GM19238 (cell line): ENCODE data around the gene ATP9A.
A peak's percentile ranks its signal among the peaks of the same experiment; 100 is the strongest.
"Not testable (repeated sequence)": the region's sequence is repeated elsewhere in the genome, so short reads cannot be mapped to it uniquely, and the experiment has no call there.

ENCODE experiments used
- DNase-seq: peaks from one replicate; pipeline ENCODE4 v3.0.0; 2011; ENCODE audit warnings: low spot score; ENCODE audit not compliant: insufficient read length

Gene ATP9A, protein sequence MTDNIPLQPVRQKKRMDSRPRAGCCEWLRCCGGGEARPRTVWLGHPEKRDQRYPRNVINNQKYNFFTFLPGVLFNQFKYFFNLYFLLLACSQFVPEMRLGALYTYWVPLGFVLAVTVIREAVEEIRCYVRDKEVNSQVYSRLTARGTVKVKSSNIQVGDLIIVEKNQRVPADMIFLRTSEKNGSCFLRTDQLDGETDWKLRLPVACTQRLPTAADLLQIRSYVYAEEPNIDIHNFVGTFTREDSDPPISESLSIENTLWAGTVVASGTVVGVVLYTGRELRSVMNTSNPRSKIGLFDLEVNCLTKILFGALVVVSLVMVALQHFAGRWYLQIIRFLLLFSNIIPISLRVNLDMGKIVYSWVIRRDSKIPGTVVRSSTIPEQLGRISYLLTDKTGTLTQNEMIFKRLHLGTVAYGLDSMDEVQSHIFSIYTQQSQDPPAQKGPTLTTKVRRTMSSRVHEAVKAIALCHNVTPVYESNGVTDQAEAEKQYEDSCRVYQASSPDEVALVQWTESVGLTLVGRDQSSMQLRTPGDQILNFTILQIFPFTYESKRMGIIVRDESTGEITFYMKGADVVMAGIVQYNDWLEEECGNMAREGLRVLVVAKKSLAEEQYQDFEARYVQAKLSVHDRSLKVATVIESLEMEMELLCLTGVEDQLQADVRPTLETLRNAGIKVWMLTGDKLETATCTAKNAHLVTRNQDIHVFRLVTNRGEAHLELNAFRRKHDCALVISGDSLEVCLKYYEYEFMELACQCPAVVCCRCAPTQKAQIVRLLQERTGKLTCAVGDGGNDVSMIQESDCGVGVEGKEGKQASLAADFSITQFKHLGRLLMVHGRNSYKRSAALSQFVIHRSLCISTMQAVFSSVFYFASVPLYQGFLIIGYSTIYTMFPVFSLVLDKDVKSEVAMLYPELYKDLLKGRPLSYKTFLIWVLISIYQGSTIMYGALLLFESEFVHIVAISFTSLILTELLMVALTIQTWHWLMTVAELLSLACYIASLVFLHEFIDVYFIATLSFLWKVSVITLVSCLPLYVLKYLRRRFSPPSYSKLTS

DNA sequence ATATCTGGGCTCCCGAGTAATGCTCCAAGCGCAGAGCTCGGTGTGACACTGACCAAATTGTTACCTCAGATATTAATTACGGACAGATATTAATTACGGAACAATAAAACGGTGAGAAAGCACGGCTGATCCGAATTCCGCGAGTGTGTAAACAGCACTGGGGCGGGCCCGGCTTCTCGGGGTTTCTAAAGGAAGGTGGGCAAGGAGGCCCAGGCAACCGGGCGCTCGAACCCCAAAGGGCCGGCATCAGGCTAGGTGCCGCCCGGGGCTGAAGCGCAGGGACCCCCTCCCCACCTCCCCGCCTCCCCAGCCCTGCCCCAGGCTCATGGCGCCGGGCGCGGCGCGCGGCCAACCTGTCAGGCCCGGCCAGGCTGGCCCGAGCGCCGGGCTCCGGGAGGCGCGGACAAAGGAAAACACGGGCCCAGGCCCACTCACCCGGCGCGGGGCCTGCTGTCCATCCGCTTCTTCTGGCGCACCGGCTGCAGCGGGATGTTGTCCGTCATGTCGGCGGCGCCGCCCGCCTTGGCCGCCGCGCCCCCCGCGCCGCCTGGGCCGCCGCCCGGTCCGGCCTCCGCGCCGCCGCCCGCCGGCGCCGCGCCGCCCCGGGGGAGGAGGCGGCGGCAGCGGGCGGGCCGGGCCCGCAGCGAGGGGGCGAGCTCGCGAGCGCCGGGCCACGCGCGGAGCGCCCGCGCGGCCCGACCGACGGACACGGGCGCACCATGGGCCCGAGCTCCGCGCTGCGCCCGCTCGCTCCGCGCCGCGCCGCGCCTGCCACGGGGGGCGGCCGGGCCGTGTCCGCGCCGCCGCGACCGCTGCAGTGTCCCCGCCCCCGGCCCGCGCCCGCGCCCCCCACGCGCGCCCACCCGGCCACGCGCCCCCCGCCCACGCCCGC lies at the start of gene ATP9A:
ATP9A (minus strand) TSS at position 524 of the 892 bp plus-strand sequence; CDS start at position 503, 21 bp downstream.
- no peak for DNase-seq

- not testable (repeated sequence) for DNase-seq
These were observed 48.7 kb upstream of the ATP9A start for GRCh38 chr20:51816856-51817255.

DNA sequence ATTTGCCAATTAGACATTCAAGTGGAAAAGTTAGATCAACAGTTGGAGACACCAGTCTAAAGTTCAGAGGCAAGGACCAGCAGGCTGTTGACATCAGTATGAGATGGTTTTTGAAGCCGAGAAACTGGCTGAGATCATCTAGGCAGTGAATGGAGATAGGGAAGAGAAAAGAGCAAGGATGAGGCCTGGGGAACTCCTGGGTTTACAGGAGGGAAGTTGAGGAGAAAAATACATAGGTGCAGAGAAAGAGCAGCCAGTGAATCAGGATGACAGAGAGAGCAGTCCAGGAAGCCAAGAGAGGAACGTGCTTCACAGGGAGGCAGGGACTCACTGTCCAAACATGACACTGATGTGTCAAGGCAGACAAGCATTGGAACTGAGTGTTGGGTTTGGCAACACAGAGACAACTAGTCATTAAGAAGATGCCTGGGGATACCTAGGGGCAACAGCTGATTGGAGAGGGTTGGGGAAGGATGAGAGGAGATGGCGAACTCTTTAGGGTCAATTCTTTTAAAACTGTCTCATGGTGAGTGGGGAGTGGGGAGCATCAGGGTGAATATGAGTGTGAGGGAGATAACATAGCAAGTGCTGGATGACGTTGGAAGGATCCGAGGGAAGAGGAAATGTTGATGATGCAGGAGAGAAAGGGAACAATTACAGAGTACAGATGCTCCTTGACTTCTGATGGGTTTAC lies 47.3 kb upstream of the ATP9A start:
- DNase-seq = no peak

GRCh38 chr20:51812861-51813260 lies 44.7 kb upstream of the ATP9A start:
- no peak for DNase-seq

- DNase-seq = no peak
These were observed 43.4 kb upstream of the ATP9A start for GRCh38 chr20:51811514-51812128.

GRCh38 chr20:51811042-51811355 lies 42.8 kb upstream of the ATP9A start:
- no peak for DNase-seq

GRCh38 chr20:51810155-51811041 lies 42.2 kb upstream of the ATP9A start:
- DNase-seq = no peak

- no peak for DNase-seq
These were observed 39.6 kb upstream of the ATP9A start for GRCh38 chr20:51807720-51808250.

DNA sequence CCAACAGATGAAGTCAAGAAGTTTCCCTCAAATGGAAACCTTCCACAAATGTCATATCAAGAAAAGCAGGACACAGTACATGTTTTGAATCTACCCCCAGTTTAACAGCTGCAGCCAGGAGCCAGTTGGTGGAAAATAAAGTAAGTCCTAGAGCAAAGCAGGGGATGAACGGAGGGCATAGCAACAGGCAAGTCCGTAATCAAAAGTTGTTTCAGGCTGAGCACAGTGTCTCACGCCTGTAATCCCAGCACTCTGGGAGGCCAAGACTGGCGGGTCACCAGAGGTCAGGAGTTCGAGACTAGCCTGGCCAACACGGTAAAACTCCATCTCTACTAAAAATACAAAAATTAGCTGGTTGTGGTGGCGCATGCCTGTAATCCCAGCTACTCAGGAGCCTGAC lies 36.6 kb upstream of the ATP9A start:
- no peak for DNase-seq

DNA sequence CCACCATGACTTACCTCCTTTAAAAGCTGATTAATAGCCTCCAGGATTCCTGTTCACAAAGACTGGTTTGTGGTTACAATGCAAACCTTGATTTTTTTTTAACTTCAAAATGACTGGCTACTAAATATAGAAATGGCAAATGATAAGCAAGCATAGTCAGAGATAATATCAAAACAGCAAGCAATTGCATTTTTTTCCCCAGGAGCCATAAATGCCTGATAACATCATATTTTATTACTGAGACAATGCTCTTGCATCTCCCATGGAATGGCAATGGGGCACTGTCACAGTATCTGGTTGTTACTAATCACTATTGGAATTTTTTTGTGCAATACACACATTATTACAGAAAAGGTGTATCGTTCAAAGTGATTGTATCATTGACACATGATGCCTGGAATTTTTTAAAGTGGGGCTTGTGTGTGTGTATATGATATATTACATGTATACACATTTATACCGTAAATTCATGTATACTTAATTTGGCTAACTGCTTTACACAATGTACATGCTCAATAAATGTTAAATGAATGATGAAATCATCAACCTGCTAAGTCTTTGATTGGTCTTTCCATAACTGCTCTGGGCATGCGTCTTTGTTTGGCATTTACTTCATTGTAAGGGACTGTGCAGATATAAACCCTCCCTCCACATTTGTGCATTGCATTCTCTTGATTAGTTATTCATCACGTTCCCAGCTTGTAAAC lies 35.1 kb upstream of the ATP9A start:
- DNase-seq = no peak

- DNase-seq = no peak
These were observed 34.1 kb upstream of the ATP9A start, which contains the start of gene SALL4 for GRCh38 chr20:51802170-51802751. TSS of gene SALL4 (minus strand) at chr20:51802521. CDS start at chr20:51802408, 113 bp downstream.

DNA sequence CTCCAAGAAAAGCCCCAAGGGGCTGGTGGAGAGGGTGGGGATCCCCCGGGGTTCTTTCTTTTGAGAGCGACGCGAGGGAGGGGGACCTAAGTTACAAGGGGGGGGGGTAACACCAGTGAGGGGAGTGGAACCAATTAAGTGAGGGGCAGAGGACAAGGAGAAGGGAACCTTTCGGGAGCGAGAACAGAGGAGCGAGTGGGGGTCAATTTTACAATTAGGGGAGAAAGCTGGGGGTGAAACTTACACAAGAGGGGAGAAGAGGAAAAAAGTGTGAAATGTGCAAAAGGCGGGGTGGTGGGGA lies 33.6 kb upstream of the ATP9A start:
- DNase-seq = no peak

- DNase-seq = no peak
These were observed 33.1 kb upstream of the ATP9A start for GRCh38 chr20:51801122-51801822.

GRCh38 chr20:51800872-51801121 lies 32.6 kb upstream of the ATP9A start:
- no peak for DNase-seq

DNA sequence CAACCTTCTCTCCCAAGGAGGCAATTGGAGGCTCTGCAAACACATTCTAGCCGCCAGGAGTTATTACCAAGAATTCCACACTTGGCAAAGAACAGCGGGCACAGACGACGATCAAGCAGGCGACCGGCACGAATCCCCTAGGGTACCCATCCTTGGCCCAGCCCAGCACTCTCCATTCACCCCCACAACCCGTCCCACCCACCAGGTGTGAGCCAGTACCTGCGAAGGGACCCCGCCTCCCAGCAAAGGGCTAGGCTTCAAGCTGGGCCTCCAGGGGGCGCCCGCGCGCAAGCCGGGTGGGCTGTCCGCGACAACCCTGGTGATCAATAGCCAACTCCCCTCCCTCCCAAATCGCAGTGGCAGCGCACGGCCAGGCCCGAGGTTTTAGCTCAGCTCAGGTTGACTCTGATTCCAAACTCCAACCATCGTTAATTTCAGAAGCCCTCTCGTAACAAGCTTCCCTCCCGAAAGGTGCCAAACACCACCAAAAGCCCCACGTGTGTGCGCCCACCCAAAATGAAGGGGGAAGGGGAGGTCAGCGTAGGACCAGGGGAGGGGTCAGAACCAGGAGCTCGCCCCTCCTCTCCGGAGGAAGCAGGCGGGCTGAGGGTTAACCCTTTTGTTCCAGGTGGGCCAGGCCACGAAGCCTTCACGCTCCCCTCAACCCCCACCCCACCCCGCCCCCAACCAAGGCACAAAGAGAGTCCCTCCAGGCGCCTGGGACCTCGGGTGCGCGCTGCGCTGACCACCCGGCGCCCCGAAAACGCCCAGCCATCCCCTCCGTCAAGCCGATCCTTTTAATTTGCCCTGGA lies 32.1 kb upstream of the ATP9A start:
- peak; percentile 49 for DNase-seq

DNA sequence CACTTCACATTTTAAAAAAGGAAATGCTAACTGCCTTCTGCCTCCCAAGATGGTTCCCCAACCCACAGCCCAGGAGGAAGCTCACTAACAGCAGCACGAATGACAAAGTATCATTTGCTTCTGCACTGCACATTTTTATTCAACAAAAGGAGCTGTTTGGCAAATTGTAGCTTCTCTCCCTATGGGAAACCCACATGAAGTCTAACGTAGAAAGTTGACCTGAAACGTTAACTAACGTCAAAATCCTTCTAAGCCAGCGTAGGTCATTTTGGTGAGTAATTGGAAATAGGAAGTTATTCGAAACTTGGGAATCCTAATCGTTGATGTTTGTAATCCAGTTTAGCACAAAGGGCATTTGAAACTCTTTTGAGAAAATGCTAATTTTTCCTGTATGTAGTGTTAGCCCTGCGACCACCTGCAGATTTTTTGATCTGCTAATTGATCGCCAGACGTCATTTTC lies 31.2 kb upstream of the ATP9A start:
- DNase-seq = no peak
